ENCODE measurements around the gene TELO2.

TELO2 gene

GRCh38 chr16:1498899-1499676 lies 5.9 kb downstream of the TELO2 start:
- DNase-seq (ENCODE audit: low read depth), result no peak

- DNase-seq (ENCODE audit: low read depth), result no peak
Observed at GRCh38 chr16:1499756-1500464, 6.8 kb downstream of the TELO2 start.

GRCh38 chr16:1500465-1501150 lies 7.4 kb downstream of the TELO2 start:
- no peak for DNase-seq (ENCODE audit: low read depth)

GRCh38 chr16:1501630-1502029 lies 8.5 kb downstream of the TELO2 start:
- no peak for DNase-seq (ENCODE audit: low read depth)

GRCh38 chr16:1502092-1503004 lies 9.2 kb downstream of the TELO2 start:
- DNase-seq (ENCODE audit: low read depth), result no peak

- no peak for DNase-seq (ENCODE audit: low read depth)
Observed at GRCh38 chr16:1503110-1503955, 10.2 kb downstream of the TELO2 start.

- DNase-seq (ENCODE audit: low read depth), result no peak
Observed at GRCh38 chr16:1505073-1505844, 12.1 kb downstream of the TELO2 start.

GRCh38 chr16:1505912-1506311 lies 12.8 kb downstream of the TELO2 start:
- DNase-seq (ENCODE audit: low read depth), result no peak

- DNase-seq (ENCODE audit: low read depth), result no peak
Observed at GRCh38 chr16:1506494-1507213, 13.5 kb downstream of the TELO2 start.

GRCh38 chr16:1508494-1509187 lies 15.5 kb downstream of the TELO2 start:
- no peak for DNase-seq (ENCODE audit: low read depth)

- no peak for DNase-seq (ENCODE audit: low read depth)
Observed at GRCh38 chr16:1509307-1510221, 16.4 kb downstream of the TELO2 start.

GRCh38 chr16:1510272-1510671 lies 17.1 kb downstream of the TELO2 start:
- DNase-seq (ENCODE audit: low read depth), result no peak

- no peak for DNase-seq (ENCODE audit: low read depth)
Observed at GRCh38 chr16:1510941-1511351, 17.8 kb downstream of the TELO2 start.

GRCh38 chr16:1511662-1512569 lies 18.8 kb downstream of the TELO2 start:
- no peak for DNase-seq (ENCODE audit: low read depth)

GRCh38 chr16:1512774-1513173 lies 19.6 kb downstream of the TELO2 start:
- no peak for DNase-seq (ENCODE audit: low read depth)

GRCh38 chr16:1514507-1514906 lies 21.3 kb downstream of the TELO2 start:
- no peak for DNase-seq (ENCODE audit: low read depth)

Data from stimulated activated CD8-positive, alpha-beta memory T cell treated with anti-CD3 and anti-CD28 coated beads, Interleukin-12 subunit alpha, Interleukin-12 subunit beta, amount 100 ng/mL, for 1 hour (primary cell).